ENCODE data around the gene CHD9.

The CHD9 gene

GRCh38 chr16:53098526-53099317, 43.9 kb downstream of the CHD9 start:
- H3K4me2 ChIP-seq (ENCODE audit: low read depth, low read length, poor library complexity, severe bottlenecking): peak overlapping the region; percentile 78
- no peaks in the 10 kb centered on the region for H3K36me3 ChIP-seq (ENCODE audit: low read length)
- H2AFZ ChIP-seq (ENCODE audit: low read depth, low read length, severe bottlenecking): peak overlapping the region; percentile 52
- no peaks in the 10 kb centered on the region for H3K9me3 ChIP-seq (ENCODE audit: insufficient read depth, low read length)
- H3K79me2 ChIP-seq (ENCODE audit: insufficient read depth, low read length): peaks cover 44% of the 10 kb centered on the region
- TF ChIP-seq EZH2phosphoT487 (conservative IDR thresholded peaks at IDR 0.05; ENCODE audit: low read length): no peak
- TF ChIP-seq, protein P1, sequence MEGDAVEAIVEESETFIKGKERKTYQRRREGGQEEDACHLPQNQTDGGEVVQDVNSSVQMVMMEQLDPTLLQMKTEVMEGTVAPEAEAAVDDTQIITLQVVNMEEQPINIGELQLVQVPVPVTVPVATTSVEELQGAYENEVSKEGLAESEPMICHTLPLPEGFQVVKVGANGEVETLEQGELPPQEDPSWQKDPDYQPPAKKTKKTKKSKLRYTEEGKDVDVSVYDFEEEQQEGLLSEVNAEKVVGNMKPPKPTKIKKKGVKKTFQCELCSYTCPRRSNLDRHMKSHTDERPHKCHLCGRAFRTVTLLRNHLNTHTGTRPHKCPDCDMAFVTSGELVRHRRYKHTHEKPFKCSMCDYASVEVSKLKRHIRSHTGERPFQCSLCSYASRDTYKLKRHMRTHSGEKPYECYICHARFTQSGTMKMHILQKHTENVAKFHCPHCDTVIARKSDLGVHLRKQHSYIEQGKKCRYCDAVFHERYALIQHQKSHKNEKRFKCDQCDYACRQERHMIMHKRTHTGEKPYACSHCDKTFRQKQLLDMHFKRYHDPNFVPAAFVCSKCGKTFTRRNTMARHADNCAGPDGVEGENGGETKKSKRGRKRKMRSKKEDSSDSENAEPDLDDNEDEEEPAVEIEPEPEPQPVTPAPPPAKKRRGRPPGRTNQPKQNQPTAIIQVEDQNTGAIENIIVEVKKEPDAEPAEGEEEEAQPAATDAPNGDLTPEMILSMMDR (IDR thresholded peaks at IDR 0.05; ENCODE audit: insufficient read depth, low read length, poor library complexity, severe bottlenecking): no peak
- peaks cover 22% of the 10 kb centered on the region; the same call in 1 of the 2 replicates for H3F3A ChIP-seq (ENCODE audit: insufficient read depth)
- no peaks in the 10 kb centered on the region for H3K27me3 ChIP-seq (ENCODE audit: low read length)
- no peaks in the 10 kb centered on the region for H4K20me1 ChIP-seq (ENCODE audit: low read depth, low read length)
- H3K27ac ChIP-seq (ENCODE audit: low read depth, low read length): peak overlapping the region; percentile 86
- no peaks in the 10 kb centered on the region for H3K9me2 ChIP-seq (replicated peaks; ENCODE audit: insufficient read depth, low read length)
- H3K9ac ChIP-seq (ENCODE audit: low read length): peak overlapping the region; percentile 59
- peak overlapping the region; percentile 38 for H3K4me3 ChIP-seq (ENCODE audit: insufficient read depth, low read length, poor library complexity, severe bottlenecking)

DNA sequence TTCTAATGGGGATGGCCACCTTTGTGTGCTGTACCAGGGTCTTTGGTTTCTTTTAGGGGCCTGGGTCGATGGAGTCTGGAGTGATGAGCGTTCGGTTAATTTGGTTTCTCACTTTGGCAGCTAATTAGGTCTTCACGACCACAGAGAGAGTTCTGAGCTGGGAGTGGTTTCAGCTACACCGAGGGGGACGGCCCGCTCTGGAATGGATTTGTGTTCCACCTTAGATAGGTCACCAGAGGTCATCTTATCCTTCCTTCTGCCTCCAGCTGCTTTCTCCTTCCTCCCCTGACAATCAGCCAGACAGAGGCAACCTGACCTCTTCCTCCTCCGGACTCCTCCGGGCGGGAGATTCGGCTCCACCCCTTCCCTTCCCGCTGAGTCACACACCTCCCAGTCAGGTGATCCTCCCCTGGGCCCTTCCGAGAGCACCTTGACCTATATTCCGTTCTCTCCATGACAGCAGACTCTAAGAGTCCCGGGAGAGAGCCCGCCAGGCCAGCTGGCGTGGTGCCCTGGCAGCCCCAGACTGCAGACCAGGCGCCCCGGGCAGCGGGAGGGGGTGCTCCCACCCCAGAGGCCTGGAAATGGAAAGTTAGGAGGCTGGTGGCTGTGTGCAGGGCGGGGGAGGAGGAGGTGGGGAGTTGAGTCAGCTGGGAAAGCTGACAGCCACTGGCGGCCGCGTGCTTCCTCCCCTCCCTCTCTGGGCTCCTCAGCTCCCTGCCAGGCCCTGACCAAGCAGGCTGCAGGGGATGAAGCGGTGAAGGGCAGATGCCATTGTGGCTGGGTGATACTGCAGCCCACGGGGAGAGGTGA, 44.7 kb downstream of the CHD9 start:
- Histone ChIP-seq H3K9ac (ENCODE audit: low read length) (peak overlapping the region; percentile 59), H4K20me1 (ENCODE audit: low read depth, low read length) (no peaks in the 10 kb centered on the region), H3K79me2 (ENCODE audit: insufficient read depth, low read length) (peaks cover 49% of the 10 kb centered on the region), H3K27ac (ENCODE audit: low read depth, low read length) (peak overlapping the region; percentile 86), H3K4me2 (ENCODE audit: low read depth, low read length, poor library complexity, severe bottlenecking) (peak overlapping the region; percentile 78), H3K9me2 (replicated peaks; ENCODE audit: insufficient read depth, low read length) (no peaks in the 10 kb centered on the region), H3K4me3 (ENCODE audit: insufficient read depth, low read length, poor library complexity, severe bottlenecking) (peak overlapping the region; percentile 38), H2AFZ (ENCODE audit: low read depth, low read length, severe bottlenecking) (peak overlapping the region; percentile 52), H3K36me3 (ENCODE audit: low read length) (no peaks in the 10 kb centered on the region), H3K27me3 (ENCODE audit: low read length) (no peaks in the 10 kb centered on the region), H3K9me3 (ENCODE audit: insufficient read depth, low read length) (no peaks in the 10 kb centered on the region), H3F3A (ENCODE audit: insufficient read depth) (peaks cover 22% of the 10 kb centered on the region; the same call in 1 of the 2 replicates)
- TF ChIP-seq, protein P1 (IDR thresholded peaks at IDR 0.05; ENCODE audit: insufficient read depth, low read length, poor library complexity, severe bottlenecking): no peak
- no peak for TF ChIP-seq EZH2phosphoT487 (conservative IDR thresholded peaks at IDR 0.05; ENCODE audit: low read length)

- no peaks in the 10 kb centered on the region for H3K27me3 ChIP-seq (ENCODE audit: low read length)
- peaks cover 22% of the 10 kb centered on the region; the same call in 1 of the 2 replicates for H3F3A ChIP-seq (ENCODE audit: insufficient read depth)
- 0 out of 2 replicates have a peak overlapping the region, but pooled peaks have one; percentile 59 for H3K9ac ChIP-seq (ENCODE audit: low read length)
- TF ChIP-seq EZH2phosphoT487 (conservative IDR thresholded peaks at IDR 0.05; ENCODE audit: low read length): no peak
- TF ChIP-seq, protein P1 (IDR thresholded peaks at IDR 0.05; ENCODE audit: insufficient read depth, low read length, poor library complexity, severe bottlenecking): no peak
- H3K4me3 ChIP-seq (ENCODE audit: insufficient read depth, low read length, poor library complexity, severe bottlenecking): no peak overlapping the region
- H3K9me2 ChIP-seq (replicated peaks; ENCODE audit: insufficient read depth, low read length): no peaks in the 10 kb centered on the region
- peak overlapping the region; percentile 86 for H3K27ac ChIP-seq (ENCODE audit: low read depth, low read length)
- H3K4me2 ChIP-seq (ENCODE audit: low read depth, low read length, poor library complexity, severe bottlenecking): peak overlapping the region; percentile 78
- H3K36me3 ChIP-seq (ENCODE audit: low read length): no peaks in the 10 kb centered on the region
- H3K79me2 ChIP-seq (ENCODE audit: insufficient read depth, low read length): peaks cover 51% of the 10 kb centered on the region
- no peak overlapping the region for H2AFZ ChIP-seq (ENCODE audit: low read depth, low read length, severe bottlenecking)
- H4K20me1 ChIP-seq (ENCODE audit: low read depth, low read length): no peaks in the 10 kb centered on the region
- H3K9me3 ChIP-seq (ENCODE audit: insufficient read depth, low read length): no peaks in the 10 kb centered on the region
Observed at GRCh38 chr16:53100131-53100748, 45.4 kb downstream of the CHD9 start.
